ENCODE measurements around the gene CCDC178. TPM values are rescaled to one million over a fixed set of nuclear protein-coding genes. Genes with fewer than 3 reads are reported as not detected.

Gene CCDC178
- total RNA-seq, 1 donor from 2014 or later, result not detected

DNA sequence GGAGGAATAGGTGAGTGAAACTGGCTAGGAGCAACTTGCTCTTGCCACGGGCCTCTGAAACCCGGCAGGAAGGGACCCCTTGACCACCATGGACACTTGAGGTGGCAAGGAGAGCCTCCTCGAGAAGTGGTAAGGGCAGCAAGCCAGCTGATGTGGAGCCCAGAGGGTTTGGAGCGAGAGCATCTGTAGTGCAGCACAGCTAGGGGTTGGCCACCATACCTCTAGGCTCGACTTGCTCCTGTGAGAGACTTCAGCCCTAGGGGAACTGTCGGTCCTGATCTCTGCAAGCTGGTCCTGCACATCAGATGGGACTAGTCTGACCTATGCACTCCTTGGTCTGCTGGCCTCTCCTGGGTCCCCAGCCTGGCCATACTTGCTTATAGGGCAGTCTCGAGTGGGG, 158.4 kb downstream of the CCDC178 start:
- H3K27ac Mint-ChIP-seq (ENCODE audit: unreplicated experiment), result no peak overlapping the region
- TF ChIP-seq, protein P1, sequence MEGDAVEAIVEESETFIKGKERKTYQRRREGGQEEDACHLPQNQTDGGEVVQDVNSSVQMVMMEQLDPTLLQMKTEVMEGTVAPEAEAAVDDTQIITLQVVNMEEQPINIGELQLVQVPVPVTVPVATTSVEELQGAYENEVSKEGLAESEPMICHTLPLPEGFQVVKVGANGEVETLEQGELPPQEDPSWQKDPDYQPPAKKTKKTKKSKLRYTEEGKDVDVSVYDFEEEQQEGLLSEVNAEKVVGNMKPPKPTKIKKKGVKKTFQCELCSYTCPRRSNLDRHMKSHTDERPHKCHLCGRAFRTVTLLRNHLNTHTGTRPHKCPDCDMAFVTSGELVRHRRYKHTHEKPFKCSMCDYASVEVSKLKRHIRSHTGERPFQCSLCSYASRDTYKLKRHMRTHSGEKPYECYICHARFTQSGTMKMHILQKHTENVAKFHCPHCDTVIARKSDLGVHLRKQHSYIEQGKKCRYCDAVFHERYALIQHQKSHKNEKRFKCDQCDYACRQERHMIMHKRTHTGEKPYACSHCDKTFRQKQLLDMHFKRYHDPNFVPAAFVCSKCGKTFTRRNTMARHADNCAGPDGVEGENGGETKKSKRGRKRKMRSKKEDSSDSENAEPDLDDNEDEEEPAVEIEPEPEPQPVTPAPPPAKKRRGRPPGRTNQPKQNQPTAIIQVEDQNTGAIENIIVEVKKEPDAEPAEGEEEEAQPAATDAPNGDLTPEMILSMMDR (IDR thresholded peaks at IDR 0.05), result no peak
- no peak overlapping the region for H3K4me3 Mint-ChIP-seq (ENCODE audit: unreplicated experiment)
- no peaks in the 10 kb centered on the region for H3K4me1 Mint-ChIP-seq (ENCODE audit: low read depth)
- DNase-seq (ENCODE audit: low spot score), result no peak
- H3K36me3 Mint-ChIP-seq (ENCODE audit: low read depth), result no peaks in the 10 kb centered on the region
- H3K27me3 Mint-ChIP-seq (ENCODE audit: low read depth), result no peaks in the 10 kb centered on the region
- H3K9me3 Mint-ChIP-seq (ENCODE audit: low read depth), result no peaks in the 10 kb centered on the region

DNA sequence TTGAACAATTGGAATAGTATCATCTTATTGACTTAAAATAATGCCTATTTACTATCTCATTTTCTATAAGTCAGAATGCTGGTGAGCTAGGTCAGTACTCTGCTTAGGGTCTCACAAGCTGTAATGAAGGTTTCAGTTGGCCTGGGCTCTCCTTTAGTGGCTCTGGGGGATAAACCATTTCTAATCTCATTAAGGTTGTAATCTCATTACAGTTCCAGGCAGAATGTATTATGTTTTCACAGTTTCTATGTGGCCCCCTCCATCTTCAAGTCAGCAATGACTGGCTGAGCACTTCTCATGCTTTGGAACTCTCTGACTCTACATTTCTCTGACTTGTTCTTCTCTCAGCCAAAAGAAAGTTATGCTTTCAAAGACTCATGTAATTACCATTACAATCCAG, 163.1 kb downstream of the CCDC178 start:
- no peaks in the 10 kb centered on the region for H3K4me1 Mint-ChIP-seq (ENCODE audit: low read depth)
- H3K9me3 Mint-ChIP-seq (ENCODE audit: low read depth), result no peaks in the 10 kb centered on the region

DNA sequence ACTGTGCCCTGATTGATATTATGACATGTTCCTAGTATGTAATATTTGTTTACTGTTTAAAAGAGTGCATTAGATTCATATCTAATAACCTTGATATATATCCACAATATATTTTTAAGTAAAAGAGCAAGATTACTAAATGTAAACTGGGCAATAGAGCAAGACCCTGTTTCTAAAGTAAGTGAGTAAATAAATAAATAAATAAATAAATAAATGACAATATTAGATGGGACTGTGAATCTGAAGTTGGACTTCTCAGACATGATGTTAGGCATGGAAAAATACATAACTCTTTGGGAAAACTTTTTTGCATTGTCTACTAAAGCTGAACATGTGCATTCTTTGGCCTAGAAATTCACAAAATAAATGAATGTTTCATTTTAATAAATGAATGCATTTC, 164.7 kb downstream of the CCDC178 start:
- H3K9me3 Mint-ChIP-seq (ENCODE audit: low read depth), result peaks cover 3% of the 10 kb centered on the region
- H3K4me1 Mint-ChIP-seq (ENCODE audit: low read depth), result no peaks in the 10 kb centered on the region
- TF ChIP-seq, protein P1 (IDR thresholded peaks at IDR 0.05), result no peak
- no peak overlapping the region for H3K27ac Mint-ChIP-seq (ENCODE audit: unreplicated experiment)
- no peaks in the 10 kb centered on the region for H3K36me3 Mint-ChIP-seq (ENCODE audit: low read depth)
- DNase-seq (ENCODE audit: low spot score), result no peak
- peaks cover 6% of the 10 kb centered on the region for H3K27me3 Mint-ChIP-seq (ENCODE audit: low read depth)
- no peak overlapping the region for H3K4me3 Mint-ChIP-seq (ENCODE audit: unreplicated experiment)

More for the DNA sequence above, 163.1 kb downstream of the CCDC178 start:
- Mint-ChIP-seq H3K4me3 (ENCODE audit: unreplicated experiment) (no peak overlapping the region), H3K27ac (ENCODE audit: unreplicated experiment) (no peak overlapping the region), H3K36me3 (ENCODE audit: low read depth) (no peaks in the 10 kb centered on the region), H3K27me3 (ENCODE audit: low read depth) (peaks cover 2% of the 10 kb centered on the region)
- TF ChIP-seq, protein P1 (IDR thresholded peaks at IDR 0.05), result no peak
- DNase-seq (ENCODE audit: low spot score), result no peak

DNA sequence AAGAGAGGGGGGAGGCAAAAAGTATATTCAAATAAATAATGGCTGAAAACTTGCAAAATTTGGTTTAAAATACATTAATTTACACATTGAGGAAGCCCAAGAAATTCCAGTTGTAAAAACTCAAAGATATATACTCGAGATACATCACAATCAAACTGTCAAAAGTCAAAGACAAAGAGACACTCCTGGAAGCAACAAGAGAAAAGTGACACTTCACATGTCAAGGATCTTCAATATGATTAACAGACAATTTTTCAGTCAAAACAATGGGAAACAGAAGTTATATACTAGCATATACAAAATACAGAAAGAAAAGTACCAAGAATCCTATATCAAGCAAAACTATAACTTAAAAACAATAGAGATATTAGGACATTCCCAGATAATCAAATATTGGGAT, 170.2 kb downstream of the CCDC178 start:
- no peak overlapping the region for H3K4me3 Mint-ChIP-seq (ENCODE audit: unreplicated experiment)
- peaks cover 3% of the 10 kb centered on the region for H3K9me3 Mint-ChIP-seq (ENCODE audit: low read depth)

DNA sequence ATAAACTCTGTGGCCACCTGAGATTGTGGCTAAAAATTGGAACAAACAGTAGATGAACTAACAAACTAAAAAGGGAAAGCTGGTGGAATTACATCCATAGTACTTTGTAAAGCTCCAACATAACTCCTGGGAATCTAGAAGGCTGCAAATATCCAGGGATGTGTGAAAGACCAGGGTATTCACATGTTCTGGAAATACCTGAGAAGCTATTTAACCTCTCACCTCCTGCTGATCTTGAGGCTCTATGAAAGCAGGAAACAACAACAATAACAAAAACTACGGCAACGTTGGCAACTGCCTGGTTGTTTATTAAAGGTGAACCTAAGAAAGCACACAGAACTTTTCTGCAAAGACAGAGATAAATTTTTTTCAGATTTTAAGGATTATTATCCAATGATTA, 171.3 kb downstream of the CCDC178 start:
- no peaks in the 10 kb centered on the region for H3K36me3 Mint-ChIP-seq (ENCODE audit: low read depth)
- peaks cover 3% of the 10 kb centered on the region for H3K9me3 Mint-ChIP-seq (ENCODE audit: low read depth)
- no peaks in the 10 kb centered on the region for H3K4me1 Mint-ChIP-seq (ENCODE audit: low read depth)
- no peak for DNase-seq (ENCODE audit: low spot score)
- H3K27ac Mint-ChIP-seq (ENCODE audit: unreplicated experiment), result no peak overlapping the region
- TF ChIP-seq, protein P1 (IDR thresholded peaks at IDR 0.05), result no peak
- H3K4me3 Mint-ChIP-seq (ENCODE audit: unreplicated experiment), result no peak overlapping the region
- H3K27me3 Mint-ChIP-seq (ENCODE audit: low read depth), result peaks cover 15% of the 10 kb centered on the region

More for the DNA sequence above, 170.2 kb downstream of the CCDC178 start:
- Mint-ChIP-seq H3K4me1 (ENCODE audit: low read depth) (no peaks in the 10 kb centered on the region), H3K27ac (ENCODE audit: unreplicated experiment) (no peak overlapping the region), H3K36me3 (ENCODE audit: low read depth) (no peaks in the 10 kb centered on the region), H3K27me3 (ENCODE audit: low read depth) (peaks cover 15% of the 10 kb centered on the region)
- TF ChIP-seq, protein P1 (IDR thresholded peaks at IDR 0.05), result no peak
- no peak for DNase-seq (ENCODE audit: low spot score)
